ENCODE measurements around the gene ZNF841. TPM values are rescaled to one million over a fixed set of nuclear protein-coding genes. Genes with fewer than 3 reads are reported as not detected.

The ZNF841 gene
- total and polyA plus RNA-seq, 2 of the 13 experiments (the other 11 are each of a cell fraction or from before 2014, with no cell fraction given) = 6.2 to 14.2 TPM

DNA sequence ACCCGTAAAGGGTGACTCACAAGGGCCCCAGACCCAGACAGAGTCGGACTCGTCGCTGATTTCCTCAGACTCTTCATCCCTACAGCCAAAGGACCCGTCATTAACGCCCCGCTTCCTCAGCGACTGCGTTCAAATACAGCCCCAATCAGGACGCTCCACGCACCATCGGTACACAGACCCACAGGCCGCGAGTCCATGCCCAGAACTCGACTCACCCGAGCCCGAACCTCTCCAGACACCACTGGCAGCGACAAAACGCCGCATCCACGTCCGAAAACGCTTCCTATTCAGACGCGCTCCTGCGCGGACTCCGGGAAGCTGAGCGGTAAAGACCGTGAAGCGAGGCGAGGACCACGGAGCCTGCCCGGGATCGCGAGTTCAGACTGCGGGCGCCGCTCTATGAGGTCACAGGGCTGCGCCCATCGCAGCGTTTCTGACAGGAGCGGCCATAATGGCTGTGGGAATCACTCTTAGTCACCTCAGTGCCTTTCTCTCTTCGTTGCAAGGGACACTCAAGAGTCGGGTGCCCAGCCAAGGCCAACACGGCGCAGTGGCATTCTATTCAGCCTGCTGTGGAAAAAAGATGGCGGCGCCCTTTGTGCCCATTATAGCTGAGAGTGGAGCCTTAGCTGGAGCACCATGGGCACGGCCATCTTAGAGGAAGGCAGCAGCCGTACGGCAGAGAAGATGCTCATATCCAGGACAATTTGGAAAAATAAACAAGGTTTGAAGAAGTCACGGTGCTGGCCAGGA lies 67.4 kb downstream of the ZNF841 start, which contains the start of gene ZNF614 (continued):
- TF ChIP-seq GATAD1 (CRISPR knock-in tag; IDR thresholded peaks at IDR 0.05) (peak; percentile 95), MTA1 (CRISPR knock-in tag; IDR thresholded peaks at IDR 0.05; ENCODE audit: borderline replicate concordance) (peak; percentile 70; the same call in 1 of the 2 replicates), KDM3A (CRISPR knock-in tag; IDR thresholded peaks at IDR 0.05; ENCODE audit: low read depth) (peak; percentile 53; the same call in 1 of the 2 replicates), ARID2 (CRISPR knock-in tag; IDR thresholded peaks at IDR 0.05; ENCODE audit: borderline replicate concordance) (peak; percentile 64; the same call in 1 of the 2 replicates), CHD2 (IDR thresholded peaks at IDR 0.05; ENCODE audit: low read depth, low read length) (peak; percentile 94), HDAC1 (CRISPR knock-in tag; IDR thresholded peaks at IDR 0.05) (peak; percentile 89), KDM5A (IDR thresholded peaks at IDR 0.05; ENCODE audit: borderline replicate concordance, low read length) (peak; percentile 94), YEATS2 (CRISPR knock-in tag; IDR thresholded peaks at IDR 0.05; ENCODE audit: borderline replicate concordance) (peak; percentile 91), SPEN (CRISPR knock-in tag; IDR thresholded peaks at IDR 0.05; ENCODE audit: low read depth) (peak; percentile 90), HIVEP1 (CRISPR knock-in tag; IDR thresholded peaks at IDR 0.05) (peak; percentile 78), BATF2 (CRISPR knock-in tag; IDR thresholded peaks at IDR 0.05) (no peak), NRL (CRISPR knock-in tag; IDR thresholded peaks at IDR 0.05; ENCODE audit: borderline replicate concordance) (peak; percentile 81), POLR2AphosphoS2 (IDR thresholded peaks at IDR 0.05; ENCODE audit: low read depth, low read length) (no peak), LCORL (IDR thresholded peaks at IDR 0.05) (no peak), LCORL (CRISPR knock-in tag; IDR thresholded peaks at IDR 0.05) (peak; percentile 81), MIER3 (CRISPR knock-in tag; IDR thresholded peaks at IDR 0.05; ENCODE audit: borderline replicate concordance) (peak; percentile 64; the same call in 1 of the 2 replicates), TMF1 (CRISPR knock-in tag; IDR thresholded peaks at IDR 0.05; ENCODE audit: low read depth) (peak; percentile 84; the same call in 1 of the 2 replicates), NFYB (CRISPR knock-in tag; IDR thresholded peaks at IDR 0.05) (0 out of 2 replicates have a peak, but pooled peaks have one; percentile 37), ZNF878 (CRISPR knock-in tag; IDR thresholded peaks at IDR 0.05) (0 out of 2 replicates have a peak, but pooled peaks have one; percentile 30), BORCS8-MEF2B (CRISPR knock-in tag; IDR thresholded peaks at IDR 0.05) (peak; percentile 89)
- TF ChIP-seq, protein P1, sequence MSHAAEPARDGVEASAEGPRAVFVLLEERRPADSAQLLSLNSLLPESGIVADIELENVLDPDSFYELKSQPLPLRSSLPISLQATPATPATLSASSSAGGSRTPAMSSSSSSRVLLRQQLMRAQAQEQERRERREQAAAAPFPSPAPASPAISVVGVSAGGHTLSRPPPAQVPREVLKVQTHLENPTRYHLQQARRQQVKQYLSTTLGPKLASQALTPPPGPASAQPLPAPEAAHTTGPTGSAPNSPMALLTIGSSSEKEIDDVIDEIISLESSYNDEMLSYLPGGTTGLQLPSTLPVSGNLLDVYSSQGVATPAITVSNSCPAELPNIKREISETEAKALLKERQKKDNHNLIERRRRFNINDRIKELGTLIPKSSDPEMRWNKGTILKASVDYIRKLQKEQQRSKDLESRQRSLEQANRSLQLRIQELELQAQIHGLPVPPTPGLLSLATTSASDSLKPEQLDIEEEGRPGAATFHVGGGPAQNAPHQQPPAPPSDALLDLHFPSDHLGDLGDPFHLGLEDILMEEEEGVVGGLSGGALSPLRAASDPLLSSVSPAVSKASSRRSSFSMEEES (CRISPR knock-in tag; IDR thresholded peaks at IDR 0.05) = peak; percentile 14; the same call in 1 of the 2 replicates

Data from HepG2 (cell line).